Transverse colon (tissue), 4 donors: ENCODE results near the gene COL13A1.

Experiments
- EP300 ChIP-seq: sonication (generic); formaldehyde crosslinking; IDR thresholded peaks from one replicate; pipeline ENCODE4 v1.6.1; 2017; ENCODE audit warnings: antibody characterized with exemption, low read depth
- POLR2A ChIP-seq: fragments of 450-650 bp; IDR thresholded peaks from one replicate; pipeline ENCODE4 v1.6.1; 2016; ENCODE audit warnings: antibody characterized with exemption, mild to moderate bottlenecking, moderate library complexity
- POLR2AphosphoS5 ChIP-seq, 3 donors: sonication (generic); formaldehyde crosslinking; IDR thresholded peaks; one replicate each; pipeline ENCODE4 v1.6.1; 2016; ENCODE audit warnings: antibody characterized with exemption in 3 of 3
- TF ChIP-seq, protein P1 (sequence below), 5 experiments: fragments of 200-600 bp in 3 of 5; fragments of 450-650 bp in 2 of 5; sonication (generic) in 3 of 5; IDR thresholded peaks; 1 replicate in 2 of 5; 2 replicates in 3 of 5; pipeline ENCODE4 v1.5.1; 2016 to 2017; ENCODE audit warnings: antibody characterized with exemption in 5 of 5, inconsistent platforms in 3 of 5, mild to moderate bottlenecking in 2 of 5, moderate library complexity in 1 of 5

DNA sequence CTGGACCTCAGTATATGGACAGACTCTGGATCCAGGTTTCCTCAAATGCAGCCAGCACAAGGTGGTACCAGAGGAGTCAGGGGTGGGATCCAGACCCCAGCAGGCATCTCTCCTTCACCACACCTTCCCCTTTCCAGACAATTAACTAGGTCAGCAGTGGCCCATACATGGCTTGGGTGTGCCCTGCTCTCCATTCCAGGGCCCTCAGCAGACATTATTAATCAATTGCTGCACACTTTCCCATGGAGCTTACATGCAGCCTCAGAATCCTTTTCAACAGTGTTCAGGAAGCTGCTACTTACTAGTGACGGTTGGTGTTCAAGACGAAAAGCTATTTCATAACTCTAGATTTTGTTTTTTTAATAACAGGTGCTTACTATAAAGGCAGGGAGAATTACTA is 6.0 kb downstream of the COL13A1 start:
- TF ChIP-seq, protein P1, sequence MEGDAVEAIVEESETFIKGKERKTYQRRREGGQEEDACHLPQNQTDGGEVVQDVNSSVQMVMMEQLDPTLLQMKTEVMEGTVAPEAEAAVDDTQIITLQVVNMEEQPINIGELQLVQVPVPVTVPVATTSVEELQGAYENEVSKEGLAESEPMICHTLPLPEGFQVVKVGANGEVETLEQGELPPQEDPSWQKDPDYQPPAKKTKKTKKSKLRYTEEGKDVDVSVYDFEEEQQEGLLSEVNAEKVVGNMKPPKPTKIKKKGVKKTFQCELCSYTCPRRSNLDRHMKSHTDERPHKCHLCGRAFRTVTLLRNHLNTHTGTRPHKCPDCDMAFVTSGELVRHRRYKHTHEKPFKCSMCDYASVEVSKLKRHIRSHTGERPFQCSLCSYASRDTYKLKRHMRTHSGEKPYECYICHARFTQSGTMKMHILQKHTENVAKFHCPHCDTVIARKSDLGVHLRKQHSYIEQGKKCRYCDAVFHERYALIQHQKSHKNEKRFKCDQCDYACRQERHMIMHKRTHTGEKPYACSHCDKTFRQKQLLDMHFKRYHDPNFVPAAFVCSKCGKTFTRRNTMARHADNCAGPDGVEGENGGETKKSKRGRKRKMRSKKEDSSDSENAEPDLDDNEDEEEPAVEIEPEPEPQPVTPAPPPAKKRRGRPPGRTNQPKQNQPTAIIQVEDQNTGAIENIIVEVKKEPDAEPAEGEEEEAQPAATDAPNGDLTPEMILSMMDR (IDR thresholded peaks at IDR 0.05) = no peak
- TF ChIP-seq POLR2AphosphoS5 (IDR thresholded peaks at IDR 0.05) = no peak
- no peak for TF ChIP-seq POLR2A
- TF ChIP-seq EP300 = no peak
